GM19328 (cell line): ENCODE data around the gene CCDC102A.
"Not testable (repeated sequence)": the region's sequence is repeated elsewhere in the genome, so short reads cannot be mapped to it uniquely, and the experiment has no call there.

Source experiments
- ATAC-seq: cut with Tn5 transposase; IDR thresholded peaks from one replicate; pipeline ENCODE4 v1.9.1; 2021; ENCODE audit warnings: mild to moderate bottlenecking, moderate library complexity; ENCODE audit not compliant: unreplicated experiment

CCDC102A gene

GRCh38 chr16:57504001-57504400, 32.4 kb downstream of the CCDC102A start:
- no peak for ATAC-seq

GRCh38 chr16:57503366-57503765, 33.0 kb downstream of the CCDC102A start:
- ATAC-seq, result no peak

GRCh38 chr16:57502048-57502775, 34.2 kb downstream of the CCDC102A start:
- no peak for ATAC-seq

- no peak for ATAC-seq
These were observed 34.9 kb downstream of the CCDC102A start for GRCh38 chr16:57501492-57501891.

GRCh38 chr16:57500578-57501111, 35.7 kb downstream of the CCDC102A start:
- ATAC-seq, result no peak

DNA sequence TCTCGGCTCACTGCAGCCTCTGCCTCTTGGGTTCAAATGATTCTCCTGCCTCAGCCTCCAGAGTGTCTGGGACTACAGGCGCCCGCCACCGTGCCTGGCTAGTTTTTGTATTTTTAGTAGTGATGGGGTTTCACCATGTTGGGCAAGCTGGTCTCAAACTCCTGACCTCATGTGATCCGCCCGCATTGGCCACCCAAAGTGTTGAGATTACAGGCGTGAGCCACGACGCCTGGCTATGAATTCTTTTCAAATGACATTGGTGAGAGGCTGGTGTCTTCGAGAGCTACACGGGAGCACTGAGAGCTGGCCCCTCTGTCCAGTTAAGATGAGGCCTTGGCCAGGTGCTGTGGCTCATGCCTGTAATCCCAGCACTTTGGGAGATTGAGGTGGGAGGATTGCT, 36.4 kb downstream of the CCDC102A start:
- ATAC-seq, result not testable (repeated sequence)

- ATAC-seq, result no peak
These were observed 38.3 kb downstream of the CCDC102A start for GRCh38 chr16:57498031-57498430.

- ATAC-seq, result no peak
These were observed 39.2 kb downstream of the CCDC102A start for GRCh38 chr16:57497121-57497520.

DNA sequence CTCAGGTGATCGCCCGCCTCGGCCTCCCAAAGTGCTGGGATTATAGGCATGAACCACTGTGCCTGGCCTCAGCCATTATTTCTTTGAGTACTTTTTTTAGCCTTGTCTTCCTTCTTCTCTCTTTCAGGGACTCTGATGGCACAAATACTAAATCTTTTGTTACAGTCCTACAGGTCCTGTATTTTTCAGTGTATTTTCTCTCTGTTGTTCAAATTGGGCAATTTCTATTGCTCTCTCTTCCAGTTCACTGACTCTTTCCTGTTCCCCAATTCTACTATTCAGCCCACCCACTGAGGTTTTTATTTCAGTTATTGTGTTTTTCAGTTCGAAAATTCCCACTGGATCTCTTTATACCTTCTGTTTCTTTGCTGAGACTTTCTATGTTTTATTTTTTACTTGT, 42.6 kb downstream of the CCDC102A start:
- no peak for ATAC-seq

DNA sequence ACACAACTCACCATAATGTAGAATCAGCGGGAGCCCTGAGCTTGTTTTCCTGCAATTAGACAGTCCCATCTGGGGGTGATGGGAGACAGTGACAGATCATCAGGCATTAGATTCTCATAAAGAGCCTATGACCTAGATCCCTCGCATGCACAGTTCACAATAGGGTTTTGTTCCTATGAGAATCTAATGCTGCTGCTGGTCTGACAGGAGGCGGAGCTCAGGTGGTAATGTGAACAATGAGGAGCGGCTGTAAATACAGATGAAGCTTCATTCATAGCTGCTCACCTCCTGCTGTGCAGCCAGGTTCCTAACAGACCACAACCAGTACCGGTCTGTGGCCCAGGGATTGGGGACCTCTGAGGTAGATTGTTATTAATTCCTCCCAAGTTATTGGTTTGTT, 47.1 kb downstream of the CCDC102A start:
- ATAC-seq, result no peak

- no peak for ATAC-seq
These were observed 49.2 kb downstream of the CCDC102A start for GRCh38 chr16:57486858-57487834.

GRCh38 chr16:57485916-57486857, 50.2 kb downstream of the CCDC102A start, which contains the start of gene DOK4:
Gene DOK4 (minus strand): TSS chr16:57486493. CDS start chr16:57479507, 6,986 bp downstream.
- ATAC-seq, result peak; percentile 92

GRCh38 chr16:57485091-57485915, 51.1 kb downstream of the CCDC102A start:
- ATAC-seq, result no peak

DNA sequence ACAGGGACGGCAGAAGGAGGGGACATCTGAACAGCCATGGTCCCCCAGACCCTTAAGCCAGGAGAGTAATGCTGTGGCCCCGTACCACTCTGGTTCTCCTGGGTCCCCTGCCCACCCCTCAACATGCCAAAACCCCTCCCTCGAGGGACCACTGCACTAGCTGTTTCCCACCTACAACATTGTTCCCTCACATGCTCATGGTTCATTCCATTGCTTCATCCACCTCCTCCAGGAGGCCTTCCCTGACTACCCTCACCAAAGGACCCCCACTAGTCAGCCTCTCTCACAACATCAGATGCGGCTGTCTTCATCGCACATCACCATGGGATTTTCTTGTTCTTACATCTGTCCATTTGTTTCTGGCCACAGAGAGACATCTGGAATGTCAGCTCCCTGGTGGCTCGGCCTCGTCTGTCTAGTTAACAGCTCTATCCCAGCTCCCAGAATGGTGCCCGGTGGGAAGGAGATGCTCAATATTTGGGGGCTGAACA, 51.8 kb downstream of the CCDC102A start:
- ATAC-seq, result no peak

DNA sequence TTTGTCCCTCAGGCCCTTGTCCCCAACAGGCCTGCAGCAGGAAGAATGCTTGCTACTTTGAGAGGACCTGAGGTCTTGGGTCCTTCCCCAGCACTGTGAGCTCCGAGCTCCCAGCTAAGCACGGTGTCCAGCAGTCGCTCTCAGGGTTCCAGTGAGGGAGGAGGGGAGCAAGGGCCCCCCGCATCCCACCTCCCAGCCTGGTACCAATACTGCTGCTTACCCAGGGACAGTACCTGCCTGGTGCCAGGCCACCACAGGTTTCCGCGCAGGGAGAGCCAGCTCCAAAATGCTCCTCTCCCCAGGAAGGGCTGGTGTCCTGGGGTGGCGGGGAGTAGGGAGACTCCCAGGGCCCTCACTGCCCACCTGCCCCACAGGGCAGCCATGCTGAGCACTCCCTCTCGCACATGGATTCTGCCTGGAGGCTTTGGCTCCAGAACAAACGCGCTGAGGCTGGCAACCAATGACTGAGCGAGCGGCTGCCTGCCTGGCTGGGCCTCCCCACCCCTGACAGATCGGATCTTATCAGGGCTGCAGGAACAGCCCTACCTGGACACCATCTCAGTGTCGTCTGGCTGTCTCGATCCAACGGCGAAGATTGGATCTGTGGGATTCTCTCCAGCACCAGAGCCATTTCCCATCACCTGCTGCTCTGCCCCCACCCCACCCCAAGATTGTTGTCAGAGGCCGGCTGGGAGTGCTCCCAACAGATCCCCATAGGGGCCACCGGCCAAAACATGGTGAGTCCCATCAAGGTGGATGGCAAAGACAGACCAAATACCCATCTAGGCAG, 52.5 kb downstream of the CCDC102A start:
- no peak for ATAC-seq

DNA sequence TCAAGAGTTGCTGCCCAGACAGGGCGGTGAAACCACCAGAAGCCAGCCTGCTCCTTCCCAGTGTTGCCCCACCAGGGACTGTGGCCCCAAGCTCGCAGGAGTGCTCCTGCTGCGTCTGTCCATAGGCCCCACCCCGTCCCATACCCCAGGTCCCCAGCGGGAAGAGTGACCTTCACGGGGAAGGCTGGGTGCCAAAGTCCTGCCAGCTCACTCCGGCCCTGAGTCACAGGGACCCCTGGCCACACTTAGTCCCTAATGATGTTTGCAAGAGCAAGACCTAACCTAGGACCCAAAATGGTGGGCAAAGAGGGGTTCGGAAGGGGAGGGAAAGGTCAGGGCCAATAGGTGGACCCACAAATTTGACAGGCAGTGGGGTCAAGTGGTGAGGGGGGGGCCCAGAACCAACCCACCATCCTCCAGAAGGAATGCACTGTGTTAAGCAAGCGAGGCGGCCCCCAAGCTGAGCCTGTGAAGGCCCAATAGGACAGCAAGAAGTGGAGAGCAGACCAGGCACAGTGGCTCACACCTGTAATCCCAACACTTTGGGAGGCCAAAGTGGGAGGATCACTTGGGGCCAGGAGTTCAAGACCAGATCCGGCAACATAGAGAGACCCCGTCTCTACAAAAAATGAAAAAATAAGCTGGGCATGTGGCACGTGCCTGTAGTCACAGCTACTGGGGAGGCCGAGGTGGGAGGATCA, 53.4 kb downstream of the CCDC102A start:
- no peak for ATAC-seq

GRCh38 chr16:57481421-57481820, 55.0 kb downstream of the CCDC102A start:
- no peak for ATAC-seq

DNA sequence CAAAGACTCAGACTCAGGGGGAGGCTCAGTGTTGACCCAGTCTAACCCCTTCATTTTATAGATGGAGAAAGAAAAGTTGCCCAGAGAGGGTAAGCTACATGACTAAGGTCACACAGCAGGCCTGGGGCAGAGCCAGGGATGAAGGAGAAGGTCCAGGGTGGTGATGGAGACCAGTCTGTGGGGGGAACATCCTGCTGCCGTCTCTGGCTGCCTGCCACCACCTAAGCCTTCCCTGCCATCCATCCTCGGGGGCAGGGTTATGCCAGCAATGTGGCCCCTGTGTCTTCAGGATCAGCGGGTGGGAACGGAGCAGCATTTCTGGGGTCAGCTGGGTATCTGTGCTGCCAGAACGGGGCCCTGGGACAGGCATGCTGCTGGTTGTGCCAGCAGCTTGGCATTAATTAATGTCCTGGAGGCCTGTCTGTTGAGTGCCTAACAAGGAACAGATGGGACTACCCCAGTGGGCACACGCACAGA, 55.6 kb downstream of the CCDC102A start:
- no peak for ATAC-seq
